K562 (cell line): Measurements from ENCODE around the gene SLC20A1. TPM values are rescaled to one million over a fixed set of nuclear protein-coding genes. Genes with fewer than 3 reads are reported as not detected.
A peak's percentile ranks its signal among the peaks of the same experiment; 100 is the strongest.

Source experiments
- ARID1B ChIP-seq: fragments of 450-650 bp; IDR thresholded peaks from 2 replicates; pipeline ENCODE4 v1.6.1; 2016; ENCODE audit warnings: antibody characterized with exemption, mild to moderate bottlenecking, inconsistent platforms
- CREM ChIP-seq: IDR thresholded peaks from 2 replicates; pipeline ENCODE4 v1.6.1; 2014; ENCODE audit warnings: antibody characterized with exemption, low read depth
- CSDE1 ChIP-seq, 2 experiments: fragments of 450-650 bp; IDR thresholded peaks; 2 replicates each; pipeline ENCODE4 v1.6.1; 2016; ENCODE audit warnings: mild to moderate bottlenecking in 1 of 2
- E2F6 ChIP-seq, 2 experiments: IDR thresholded peaks; 2 replicates each; pipeline ENCODE4 v1.6.1; 2011; ENCODE audit warnings: borderline replicate concordance in 1 of 2, control low read depth in 1 of 2, low read depth in 1 of 2, low read length in 1 of 2, mild to moderate bottlenecking in 1 of 2, mixed read lengths in 1 of 2, moderate library complexity in 1 of 2; ENCODE audit not compliant: insufficient read depth in 1 of 2, insufficient read length in 1 of 2, poor library complexity in 1 of 2, severe bottlenecking in 1 of 2; ENCODE audit errors: extremely low read depth in 1 of 2
- ESRRB ChIP-seq: fragments of 250-450 bp; sonication (Bioruptor Pico); IDR thresholded peaks from 2 replicates; pipeline ENCODE4 v1.5.0; 2020; ENCODE audit warnings: mild to moderate bottlenecking, moderate library complexity, borderline replicate concordance
- GTF2F1 ChIP-seq: IDR thresholded peaks from 2 replicates; pipeline ENCODE4 v1.6.1; 2011; ENCODE audit warnings: low read depth, low read length, improper control_type of control experiment
- HINFP ChIP-seq: fragments of 450-650 bp; conservative IDR thresholded peaks from 2 replicates; pipeline ENCODE4 v1.6.1; 2016; ENCODE audit warnings: missing genetic modification characterization, low read depth, mild to moderate bottlenecking, control low read depth, missing compliant biosample characterization
- HIVEP1 ChIP-seq: fragments of 250-450 bp; sonication (Bioruptor Pico); IDR thresholded peaks from 2 replicates; pipeline ENCODE4 v1.4.0; 2020; ENCODE audit warnings: mild to moderate bottlenecking
- JUNB ChIP-seq: fragments of 450-650 bp; formaldehyde crosslinking; conservative IDR thresholded peaks from 2 replicates; pipeline ENCODE4 v1.4.0; 2020; ENCODE audit warnings: mild to moderate bottlenecking
- LCOR ChIP-seq: sonication (generic); formaldehyde crosslinking; IDR thresholded peaks from 2 replicates; pipeline ENCODE4 v1.8.0; 2022; ENCODE audit warnings: mild to moderate bottlenecking, missing genetic modification reagents
- MCM3 ChIP-seq: fragments of 450-650 bp; IDR thresholded peaks from 2 replicates; pipeline ENCODE4 v1.6.1; 2016
- MXD1 ChIP-seq: fragments of 250-450 bp; sonication (Bioruptor Pico); IDR thresholded peaks from 2 replicates; pipeline ENCODE4 v1.8.0; 2021; ENCODE audit warnings: borderline replicate concordance, mild to moderate bottlenecking, moderate library complexity; ENCODE audit not compliant: poor library complexity, severe bottlenecking
- NELFE ChIP-seq: IDR thresholded peaks from 2 replicates; pipeline ENCODE4 v1.6.1; 2011; ENCODE audit warnings: mild to moderate bottlenecking; ENCODE audit not compliant: insufficient read depth, insufficient read length
- NR2F6 ChIP-seq: fragments of 450-650 bp; formaldehyde crosslinking; IDR thresholded peaks from 2 replicates; pipeline ENCODE4 v1.4.0; 2020; ENCODE audit warnings: mild to moderate bottlenecking
- SP1 ChIP-seq: sonication (generic); formaldehyde crosslinking; IDR thresholded peaks from 2 replicates; pipeline ENCODE4 v1.8.1; 2022; ENCODE audit warnings: mild to moderate bottlenecking, missing genetic modification reagents
- STAT5B ChIP-seq: fragments of 250-450 bp; sonication (Bioruptor Pico); IDR thresholded peaks from 2 replicates; pipeline ENCODE4 v1.8.0; 2021; ENCODE audit warnings: mild to moderate bottlenecking, inconsistent platforms
- TAF7 ChIP-seq: fragments of 450-650 bp; IDR thresholded peaks from 2 replicates; pipeline ENCODE4 v1.6.1; 2016; ENCODE audit warnings: missing genetic modification characterization, missing compliant biosample characterization
- TRIM24 ChIP-seq, 2 experiments: fragments of 450-650 bp; IDR thresholded peaks; 2 replicates each; pipeline ENCODE4 v1.6.1; 2016
- VEZF1 ChIP-seq: fragments of 200-800 bp; sonication (Bioruptor generic); IDR thresholded peaks from 2 replicates; pipeline ENCODE4 v1.6.1; 2017; ENCODE audit warnings: missing genetic modification characterization, missing compliant biosample characterization
- YBX1 ChIP-seq: fragments of 450-650 bp; IDR thresholded peaks from 2 replicates; pipeline ENCODE4 v1.7.1; 2016; ENCODE audit warnings: mild to moderate bottlenecking
- ZFX ChIP-seq: sonication (generic); formaldehyde crosslinking; IDR thresholded peaks from 2 replicates; pipeline ENCODE4 v1.8.0; 2022; ENCODE audit warnings: mild to moderate bottlenecking, missing genetic modification reagents, moderate library complexity
- ZNF280B ChIP-seq: fragments of 250-450 bp; sonication (Bioruptor Pico); IDR thresholded peaks from 2 replicates; pipeline ENCODE4 v1.5.1; 2021; ENCODE audit warnings: mild to moderate bottlenecking
- polyA plus RNA-seq, 8 experiments: library from polyadenylated mRNA; depleted of rRNA in 4 of 8; stranded (reverse) in 5 of 8; unstranded in 3 of 8; fragments of >200 nt; fragmentation: Nextera tagmentation in 2 of 8; fragmentation: Illumina TruSeq in 1 of 8; extraction: Ambion mirVana in 2 of 8; extraction: Trizol in 1 of 8; gene quantifications; 2 replicates each; pipeline versions ENCODE4 v1.2.1 to v1.2.3, GENCODE V29; 2011 to 2014; ENCODE audit warnings: inconsistent platforms in 1 of 8, missing spikeins in 1 of 8
- total RNA-seq, 7 experiments: library from RNA; depleted of rRNA in 6 of 7; stranded (reverse); fragments of >200 nt in 6 of 7; fragmentation: Illumina TruSeq in 2 of 7; extraction: Trizol in 2 of 7; gene quantifications; 2 replicates each; pipeline versions ENCODE4 v1.2.1 to v1.2.3, GENCODE V29; 2011 to 2021; ENCODE audit warnings: low replicate concordance in 1 of 7

SLC20A1 gene
- total and polyA plus RNA-seq, 9 of the 15 experiments (the other 6 are each of a cell fraction or from before 2014, with no cell fraction given): 53.8 to 150 (median 74.7) TPM

- TF ChIP-seq HINFP (tag): no peak
- no peak for TF ChIP-seq ZFX (CRISPR knock-in tag)
- no peak for TF ChIP-seq ESRRB (CRISPR knock-in tag)
- TF ChIP-seq TRIM24 (IDR thresholded peaks at IDR 0.05): peak in 1 of 2 experiments; percentile 59; a peak in 1 of 4 replicates
- TF ChIP-seq JUNB (CRISPR knock-in tag): 0 out of 2 replicates have a peak, but pooled peaks have one; percentile 26
- TF ChIP-seq VEZF1 (CRISPR knock-in tag): no peak
- TF ChIP-seq GTF2F1: no peak
- TF ChIP-seq TAF7: no peak
- no peak for TF ChIP-seq NELFE
- no peak for TF ChIP-seq YBX1
- TF ChIP-seq LCOR (CRISPR knock-in tag): no peak
- peak; percentile 60 to 68 for TF ChIP-seq E2F6 (IDR thresholded peaks at IDR 0.05; ENCODE audit: borderline replicate concordance in 1 of 2, extremely low read depth in 1 of 2, insufficient read depth in 1 of 2, insufficient read length in 1 of 2, low read depth in 1 of 2, low read length in 1 of 2, poor library complexity in 1 of 2, severe bottlenecking in 1 of 2)
- TF ChIP-seq NR2F6 (CRISPR knock-in tag): no peak
- no peak for TF ChIP-seq CSDE1 (IDR thresholded peaks at IDR 0.05)
- TF ChIP-seq ARID1B: peak; percentile 70
- no peak for TF ChIP-seq MCM3
- TF ChIP-seq HIVEP1: no peak
- TF ChIP-seq STAT5B (CRISPR knock-in tag): no peak
- TF ChIP-seq SP1: no peak
- TF ChIP-seq ZNF280B (CRISPR knock-in tag): no peak
- no peak for TF ChIP-seq MXD1
- peak; percentile 64 for TF ChIP-seq CREM
Observed at GRCh38 chr2:112692495-112692911, 46.8 kb downstream of the SLC20A1 start (continued).
